ENCODE measurements around the gene TNRC6C.
A peak's percentile ranks its signal among the peaks of the same experiment; 100 is the strongest.

TNRC6C gene

GRCh38 chr17:78092794-78093324 lies 134.4 kb downstream of the TNRC6C start:
- DNase-seq: no peak

- no peak for DNase-seq
These were observed 136.5 kb downstream of the TNRC6C start for GRCh38 chr17:78095035-78095434.

GRCh38 chr17:78096093-78096492 lies 137.6 kb downstream of the TNRC6C start:
- DNase-seq: no peak

GRCh38 chr17:78101112-78101511 lies 142.6 kb downstream of the TNRC6C start:
- DNase-seq: no peak

- DNase-seq: no peak
These were observed 143.0 kb downstream of the TNRC6C start for GRCh38 chr17:78101542-78101941.

GRCh38 chr17:78103311-78103710 lies 144.8 kb downstream of the TNRC6C start:
- DNase-seq: no peak

- DNase-seq: no peak
These were observed 146.0 kb downstream of the TNRC6C start for GRCh38 chr17:78104540-78104941.

- no peak for DNase-seq
These were observed 146.6 kb downstream of the TNRC6C start for GRCh38 chr17:78105101-78105500.

GRCh38 chr17:78105551-78105950 lies 147.0 kb downstream of the TNRC6C start:
- no peak for DNase-seq

- no peak for DNase-seq
These were observed 147.7 kb downstream of the TNRC6C start for GRCh38 chr17:78106211-78106610.

- no peak for DNase-seq
These were observed 149.0 kb downstream of the TNRC6C start for GRCh38 chr17:78107457-78107856.

- no peak for DNase-seq
These were observed 149.6 kb downstream of the TNRC6C start for GRCh38 chr17:78107976-78108725.

- DNase-seq: no peak
These were observed 150.4 kb downstream of the TNRC6C start for GRCh38 chr17:78108726-78109488.

GRCh38 chr17:78109489-78109761 lies 150.9 kb downstream of the TNRC6C start:
- no peak for DNase-seq

GRCh38 chr17:78110363-78111015 lies 152.0 kb downstream of the TNRC6C start:
- DNase-seq: no peak

- DNase-seq: no peak
These were observed 152.7 kb downstream of the TNRC6C start for GRCh38 chr17:78111016-78111726.

GRCh38 chr17:78111727-78112517 lies 153.4 kb downstream of the TNRC6C start:
- DNase-seq: no peak

- peak; percentile 71 for DNase-seq
These were observed 154.3 kb downstream of the TNRC6C start for GRCh38 chr17:78112518-78113471.

GRCh38 chr17:78113804-78114785 lies 155.6 kb downstream of the TNRC6C start:
- DNase-seq: no peak

Data from NCI-H69 (cell line).